ENCODE data around the gene MS4A14. TPM values are rescaled to one million over a fixed set of nuclear protein-coding genes. Genes with fewer than 3 reads are reported as not detected.

MS4A14 gene
- total RNA-seq (2012; rRNA removed): not detected in 2 replicates
- polyA plus RNA-seq (2012; rRNA removed): not detected in 2 replicates
- not detected in 2 replicates for polyA plus RNA-seq (2012; cell fraction: cytosol; rRNA removed)
- polyA plus RNA-seq (2012; cell fraction: nucleus; rRNA removed; ENCODE audit: low replicate concordance): not detected in 2 replicates
- not detected for Bru-seq, nascent RNA
- not detected for BruChase-seq, experiment 1, labeled RNA remaining after a 6-hour chase
- BruChase-seq, experiment 2, labeled RNA remaining after a 2-hour chase: not detected
- long read RNA-seq: 0 reads

DNA sequence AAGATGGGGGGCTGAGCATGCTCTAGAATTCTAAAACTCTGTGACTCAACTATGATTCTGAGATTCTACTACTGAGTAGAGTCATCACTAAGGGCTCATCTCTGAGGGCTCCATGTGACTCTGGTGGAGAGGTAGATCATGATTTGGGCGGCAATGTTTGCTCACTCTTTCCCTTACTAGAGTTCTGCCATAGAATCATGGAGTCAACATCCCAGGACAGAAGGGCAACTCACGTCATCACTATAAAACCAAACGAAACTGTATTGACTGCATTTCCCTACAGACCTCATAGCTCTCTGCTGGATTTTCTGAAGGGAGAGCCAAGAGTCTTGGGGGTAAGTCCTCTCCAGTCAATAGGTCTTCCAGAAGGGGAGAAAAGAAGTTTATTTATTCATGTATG is at the start of gene MS4A14:
MS4A14 (plus strand) TSS at position 78 of the 400 bp plus-strand sequence; CDS start at position 198, 120 bp downstream.
- H4K5ac ChIP-seq (ENCODE audit: low read depth, low read length): no peak within 1 kb of the TSS
- intact Hi-C loops (cut with micrococcal nuclease): no loop called here
- DNase-seq: no peak
- dilution Hi-C loops (cut with HindIII; ENCODE audit: low sequenced_read_pairs, unreplicated experiment): no loop called here
- no peak within 1 kb of the TSS for H3K18ac ChIP-seq (ENCODE audit: low read depth, low read length)
- no peak within 1 kb of the TSS for H3K4ac ChIP-seq (ENCODE audit: low read depth, low read length)
- H4K20me1 ChIP-seq (ENCODE audit: insufficient read depth, low read length): no peaks in the 10 kb centered on the region
- no peaks in the 10 kb centered on the region for H3K4me1 ChIP-seq (ENCODE audit: control insufficient read depth, insufficient read depth, low read length)
- H3K56ac ChIP-seq (ENCODE audit: extremely low read depth, insufficient read depth, low read length): no peak within 1 kb of the TSS
- CTCF ChIA-PET: no interaction called here
- H3K9ac ChIP-seq (ENCODE audit: low read depth, low read length): no peak within 1 kb of the TSS
- H3K9me1 ChIP-seq (ENCODE audit: insufficient read depth, low read length): no peaks in the 10 kb centered on the region
- H2BK15ac ChIP-seq (ENCODE audit: low read depth, low read length): no peak within 1 kb of the TSS
- H4K91ac ChIP-seq (ENCODE audit: insufficient read depth, low read depth, low read length): no peak within 1 kb of the TSS
- no peak within 1 kb of the TSS for H2BK20ac ChIP-seq (ENCODE audit: low read depth, low read length)
- no peak within 1 kb of the TSS for H3K14ac ChIP-seq (replicated peaks; ENCODE audit: low read depth, low read length)
- no peak for ATAC-seq (ENCODE audit: low read depth)
- H3K4me3 ChIP-seq (ENCODE audit: insufficient read depth, low read depth, low read length): no peak within 1 kb of the TSS
- BruUV-seq (replicated peaks): no TSS peak
- H3K23ac ChIP-seq (ENCODE audit: low read depth, low read length): no peak within 1 kb of the TSS
- H3K9me3 ChIP-seq (ENCODE audit: control insufficient read depth, insufficient read depth, low read length): peaks cover 2% of the 10 kb centered on the region
- H3K79me1 ChIP-seq (ENCODE audit: low read depth in 1 of 2, low read length in 2 of 2): no peaks in the 10 kb centered on the region
- H4K8ac ChIP-seq (ENCODE audit: low read depth in 2 of 2, low read length in 2 of 2): no peak within 1 kb of the TSS
- H2AFZ ChIP-seq (replicated peaks; ENCODE audit: low read length, poor library complexity): no peak within 1 kb of the TSS
- no peaks in the 10 kb centered on the region for H3K27me3 ChIP-seq (ENCODE audit: control insufficient read depth, insufficient read depth, low read length)
- POLR2A ChIA-PET (ENCODE audit: unreplicated experiment): no interaction called here
- no CpG with 5 or more reads among the region's 3 CpGs for WGBS, 2 experiments (ENCODE audit: extremely low coverage in 2 of 2, insufficient read length in 1 of 2)
- no peaks in the 10 kb centered on the region for H3K36me3 ChIP-seq (ENCODE audit: control insufficient read depth, insufficient read depth, low read length)
- in situ Hi-C loops (cut with MboI; ENCODE audit: low sequenced_read_pairs): no loop called here
- no peak within 1 kb of the TSS for H3K27ac ChIP-seq (ENCODE audit: insufficient read depth, low read length)
- H2BK120ac ChIP-seq (ENCODE audit: low read depth, low read length): no peak within 1 kb of the TSS
- no peak within 1 kb of the TSS for H2AK9ac ChIP-seq (replicated peaks; ENCODE audit: low read depth, low read length, poor library complexity)
- no peak within 1 kb of the TSS for H2BK5ac ChIP-seq (ENCODE audit: low read depth, low read length, poor library complexity, severe bottlenecking)
- TF ChIP-seq MAZ (IDR thresholded peaks at IDR 0.05; ENCODE audit: borderline replicate concordance, low read depth, low read length) (no peak), MXI1 (IDR thresholded peaks at IDR 0.05; ENCODE audit: borderline replicate concordance, low read depth, low read length) (no peak), CEBPB (IDR thresholded peaks at IDR 0.05; ENCODE audit: low read depth, low read length) (no peak), ELK1 (IDR thresholded peaks at IDR 0.05; ENCODE audit: borderline replicate concordance, low read depth, low read length) (no peak), NFE2L2 (IDR thresholded peaks at IDR 0.05; ENCODE audit: low read depth, low read length) (no peak), MAFK (IDR thresholded peaks at IDR 0.05; ENCODE audit: low read depth, low read length) (no peak), POLR2A (IDR thresholded peaks at IDR 0.05; ENCODE audit: low read depth, low read length) (no peak), BHLHE40 (IDR thresholded peaks at IDR 0.05; ENCODE audit: low read depth, low read length) (no peak), RAD21 (IDR thresholded peaks at IDR 0.05; ENCODE audit: low read length) (no peak), RFX5 (IDR thresholded peaks at IDR 0.05; ENCODE audit: low read depth, low read length) (no peak), FOS (IDR thresholded peaks at IDR 0.05; ENCODE audit: low read depth, low read length) (no peak), RCOR1 (IDR thresholded peaks at IDR 0.05; ENCODE audit: insufficient replicate concordance, low read length) (no peak), USF2 (IDR thresholded peaks at IDR 0.05; ENCODE audit: low read depth, low read length) (no peak), SMC3 (IDR thresholded peaks at IDR 0.05; ENCODE audit: low read depth, low read length) (no peak), CHD1 (IDR thresholded peaks at IDR 0.05; ENCODE audit: low read depth, low read length) (no peak)
- TF ChIP-seq, protein P1, sequence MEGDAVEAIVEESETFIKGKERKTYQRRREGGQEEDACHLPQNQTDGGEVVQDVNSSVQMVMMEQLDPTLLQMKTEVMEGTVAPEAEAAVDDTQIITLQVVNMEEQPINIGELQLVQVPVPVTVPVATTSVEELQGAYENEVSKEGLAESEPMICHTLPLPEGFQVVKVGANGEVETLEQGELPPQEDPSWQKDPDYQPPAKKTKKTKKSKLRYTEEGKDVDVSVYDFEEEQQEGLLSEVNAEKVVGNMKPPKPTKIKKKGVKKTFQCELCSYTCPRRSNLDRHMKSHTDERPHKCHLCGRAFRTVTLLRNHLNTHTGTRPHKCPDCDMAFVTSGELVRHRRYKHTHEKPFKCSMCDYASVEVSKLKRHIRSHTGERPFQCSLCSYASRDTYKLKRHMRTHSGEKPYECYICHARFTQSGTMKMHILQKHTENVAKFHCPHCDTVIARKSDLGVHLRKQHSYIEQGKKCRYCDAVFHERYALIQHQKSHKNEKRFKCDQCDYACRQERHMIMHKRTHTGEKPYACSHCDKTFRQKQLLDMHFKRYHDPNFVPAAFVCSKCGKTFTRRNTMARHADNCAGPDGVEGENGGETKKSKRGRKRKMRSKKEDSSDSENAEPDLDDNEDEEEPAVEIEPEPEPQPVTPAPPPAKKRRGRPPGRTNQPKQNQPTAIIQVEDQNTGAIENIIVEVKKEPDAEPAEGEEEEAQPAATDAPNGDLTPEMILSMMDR (conservative IDR thresholded peaks at IDR 0.05; ENCODE audit: low read depth, low read length): no peak
- no peak within 1 kb of the TSS for H2AK5ac ChIP-seq (ENCODE audit: low read depth, low read length)
- no peak within 1 kb of the TSS for H3K4me2 ChIP-seq (ENCODE audit: low read depth, low read length)

All from IMR-90 (cell line).